A549 (cell line): ENCODE data around the gene KLHL1. TPM values are rescaled to one million over a fixed set of nuclear protein-coding genes. Genes with fewer than 3 reads are reported as not detected.

Source experiments
- ATAC-seq, 2 experiments: fragments of 200-7000 bp in 1 of 2; fragments of >200 bp in 1 of 2; cut with Nextera tagmentation in 1 of 2; cut with Tn5 transposase in 1 of 2; 3 replicates each; pipeline versions ENCODE4 v1.8.0 to v1.9.1; 2018 to 2020; ENCODE audit warnings: mild to moderate bottlenecking in 1 of 2, moderate library complexity in 1 of 2
- CTCF ChIA-PET: fragments of 300-600 bp; sonication (Branson Sonifier 250); formaldehyde crosslinking; extraction: SDS; loops from one replicate; lab custom pipeline; 2021; ENCODE audit warnings: antibody characterized with exemption, inconsistent platforms; lab: Yijun Ruan, JAX
- POLR2A ChIA-PET: fragments of 350-600 bp; formaldehyde crosslinking; extraction: SDS; loops from one replicate; lab custom pipeline; 2021; ENCODE audit warnings: antibody characterized with exemption, inconsistent platforms; lab: Yijun Ruan, JAX
- DNase-seq, 2 experiments: peaks; one replicate each; pipeline versions ENCODE4 v3.0.0 to v3.0.0-alpha.2; 2011 to 2016; ENCODE audit warnings: low read depth in 1 of 2, low spot score in 1 of 2
- FAIRE-seq: peaks from 2 replicates; lab custom pipeline; 2011; peaks lifted over from hg19 to GRCh38; lab: Jason Lieb, UNC
- H3K27ac ChIP-seq, 2 experiments: fragments of >200 bp; sonication (Bioruptor Twin); formaldehyde crosslinking; 3 replicates each; pipeline ENCODE4 v1.5.1; 2016 to 2017
- H3K4me1 ChIP-seq: fragments of >200 bp; sonication (Bioruptor Twin); formaldehyde crosslinking; 3 replicates; pipeline ENCODE4 v1.6.1; 2016
- H3K4me2 ChIP-seq: fragments of >200 bp; sonication (Bioruptor Twin); formaldehyde crosslinking; 3 replicates; pipeline ENCODE4 v1.6.1; 2016
- H3K4me3 ChIP-seq: fragments of >200 bp; sonication (Bioruptor Twin); formaldehyde crosslinking; 3 replicates; pipeline ENCODE4 v1.5.1; 2016
- H3K9me3 ChIP-seq: fragments of >200 bp; sonication (Bioruptor Twin); formaldehyde crosslinking; 3 replicates; pipeline ENCODE4 v1.6.1; 2016
- BCL3 ChIP-seq: fragments of >200 bp; sonication (Bioruptor Twin); formaldehyde crosslinking; IDR thresholded peaks from 3 replicates; pipeline ENCODE4 v1.6.1; 2016
- BHLHE40 ChIP-seq: IDR thresholded peaks from 2 replicates; pipeline ENCODE4 v1.6.1; 2012; ENCODE audit warnings: low read depth, low read length, inconsistent platforms
- CEBPB ChIP-seq, 2 experiments: fragments of >200 bp in 1 of 2; sonication (Bioruptor Twin) in 1 of 2; formaldehyde crosslinking in 1 of 2; IDR thresholded peaks; 2 replicates each; pipeline ENCODE4 v1.6.1; 2012 to 2016
- CHD4 ChIP-seq: fragments of 200-600 bp; sonication (generic); IDR thresholded peaks from 2 replicates; pipeline ENCODE4 v1.6.1; 2016; ENCODE audit warnings: antibody characterized with exemption, mild to moderate bottlenecking, borderline replicate concordance
- E2F6 ChIP-seq: IDR thresholded peaks from 2 replicates; pipeline ENCODE4 v1.6.1; 2012; ENCODE audit warnings: low read depth, borderline replicate concordance
- EHF ChIP-seq: fragments of 250-450 bp; sonication (Bioruptor Pico); IDR thresholded peaks from 2 replicates; pipeline ENCODE4 v1.5.0; 2020; ENCODE audit warnings: mild to moderate bottlenecking
- ELK1 ChIP-seq: fragments of 150-350 bp; IDR thresholded peaks from 2 replicates; pipeline ENCODE4 v1.6.1; 2014; ENCODE audit warnings: low read depth, mild to moderate bottlenecking, low read length
- EP300 ChIP-seq, 2 experiments: fragments of >200 bp; sonication (Bioruptor Twin); formaldehyde crosslinking; IDR thresholded peaks; 2 replicates in 1 of 2; 3 replicates in 1 of 2; pipeline ENCODE4 v1.6.1; 2016 to 2017
- FOSL2 ChIP-seq, 2 experiments: fragments of 450-650 bp in 1 of 2; fragments of >200 bp in 1 of 2; sonication (Bioruptor Twin) in 1 of 2; formaldehyde crosslinking; IDR thresholded peaks; 2 replicates each; pipeline versions ENCODE4 v1.5.0 to v1.6.1; 2016 to 2020; ENCODE audit warnings: mild to moderate bottlenecking in 1 of 2, moderate library complexity in 1 of 2
- FOXS1 ChIP-seq: fragments of 250-450 bp; sonication (Bioruptor Pico); IDR thresholded peaks from 2 replicates; pipeline ENCODE4 v1.5.0; 2020; ENCODE audit warnings: mild to moderate bottlenecking, moderate library complexity
- GATA3 ChIP-seq: IDR thresholded peaks from 2 replicates; pipeline ENCODE4 v1.6.1; 2012; ENCODE audit warnings: borderline replicate concordance
- HMGXB4 ChIP-seq: fragments of 250-450 bp; sonication (Bioruptor Pico); IDR thresholded peaks from 2 replicates; pipeline ENCODE4 v1.5.0; 2021; ENCODE audit warnings: mild to moderate bottlenecking, moderate library complexity, borderline replicate concordance
- HOXB13 ChIP-seq: fragments of 250-450 bp; sonication (Bioruptor Pico); IDR thresholded peaks from 2 replicates; pipeline ENCODE4 v1.5.0; 2020; ENCODE audit warnings: low read depth, mild to moderate bottlenecking, moderate library complexity
- JUN ChIP-seq, 2 experiments: fragments of >200 bp; sonication (Bioruptor Twin); formaldehyde crosslinking; IDR thresholded peaks; 2 replicates in 1 of 2; 3 replicates in 1 of 2; pipeline ENCODE4 v1.6.1; 2016 to 2017
- JUNB ChIP-seq: fragments of >200 bp; sonication (Bioruptor Twin); formaldehyde crosslinking; IDR thresholded peaks from 2 replicates; pipeline ENCODE4 v1.6.1; 2016
- KDM5A ChIP-seq: fragments of 200-600 bp; sonication (generic); IDR thresholded peaks from 2 replicates; pipeline ENCODE4 v1.6.1; 2016; ENCODE audit warnings: antibody characterized with exemption, mild to moderate bottlenecking
- MAFK ChIP-seq: fragments of 450-650 bp; IDR thresholded peaks from 2 replicates; pipeline ENCODE4 v1.6.1; 2014; ENCODE audit not compliant: partially characterized antibody
- MAZ ChIP-seq: fragments of 150-350 bp; IDR thresholded peaks from 2 replicates; pipeline ENCODE4 v1.6.1; 2014; ENCODE audit warnings: antibody characterized with exemption, low read depth, low read length, borderline replicate concordance
- NFE2L2 ChIP-seq: fragments of 150-350 bp; conservative IDR thresholded peaks from 2 replicates; pipeline ENCODE4 v1.6.1; 2014; ENCODE audit warnings: low read length
- NR3C1 ChIP-seq: fragments of >200 bp; sonication (Bioruptor Twin); formaldehyde crosslinking; IDR thresholded peaks from 3 replicates; pipeline ENCODE4 v1.6.1; 2017
- PHF8 ChIP-seq: fragments of 200-600 bp; sonication (generic); IDR thresholded peaks from 2 replicates; pipeline ENCODE4 v1.6.1; 2016; ENCODE audit warnings: low read depth, mild to moderate bottlenecking, antibody characterized with exemption, moderate library complexity, borderline replicate concordance
- POLR2A ChIP-seq: IDR thresholded peaks from 2 replicates; pipeline ENCODE4 v1.6.1; 2012; ENCODE audit warnings: mild to moderate bottlenecking, low read length
- POLR2AphosphoS2 ChIP-seq: conservative IDR thresholded peaks from 2 replicates; pipeline ENCODE4 v1.6.1; 2012; ENCODE audit warnings: low read length, improper control_type of control experiment, inconsistent platforms
- RARB ChIP-seq: fragments of 250-450 bp; sonication (Bioruptor Pico); IDR thresholded peaks from 2 replicates; pipeline ENCODE4 v1.8.0; 2021; ENCODE audit warnings: mild to moderate bottlenecking, moderate library complexity
- REST ChIP-seq: fragments of 200-600 bp; sonication (generic); IDR thresholded peaks from 2 replicates; pipeline ENCODE4 v1.6.1; 2016; ENCODE audit warnings: antibody characterized with exemption, mild to moderate bottlenecking, moderate library complexity
- RFX5 ChIP-seq: fragments of 450-650 bp; IDR thresholded peaks from 2 replicates; pipeline ENCODE4 v1.7.1; 2014; ENCODE audit warnings: antibody characterized with exemption, mild to moderate bottlenecking, moderate library complexity
- SMC3 ChIP-seq: fragments of >200 bp; sonication (Bioruptor Twin); formaldehyde crosslinking; IDR thresholded peaks from 3 replicates; pipeline ENCODE4 v1.6.1; 2018; ENCODE audit warnings: inconsistent platforms
- SREBF2 ChIP-seq: fragments of 450-650 bp; IDR thresholded peaks from 2 replicates; pipeline ENCODE4 v1.6.1; 2014; ENCODE audit warnings: mild to moderate bottlenecking, moderate library complexity
- ZC3H11A ChIP-seq: fragments of 450-650 bp; IDR thresholded peaks from 2 replicates; pipeline ENCODE4 v1.6.1; 2014; ENCODE audit warnings: antibody characterized with exemption, mild to moderate bottlenecking
- ZSCAN20 ChIP-seq: fragments of 250-450 bp; sonication (Bioruptor Pico); IDR thresholded peaks from 2 replicates; pipeline ENCODE4 v1.8.0; 2022; ENCODE audit warnings: mild to moderate bottlenecking, moderate library complexity
- WGBS: methylation state at CpG from one replicate; pipeline ENCODE4 v1.1.6; 2017; ENCODE audit errors: missing lambda C conversion rate; 5-methylcytosine and 5-hydroxymethylcytosine counted together
- polyA plus RNA-seq, 4 experiments: library from polyadenylated mRNA; depleted of rRNA in 3 of 4; stranded (reverse); fragments of >200 nt; fragmentation: RNase III in 1 of 4; extraction: RNeasy Plus Mini Kit Qiagen cat#74134 plus additional on column Dnase treatment in 1 of 4; gene quantifications; 2 replicates in 3 of 4; 3 replicates in 1 of 4; pipeline ENCODE4 v1.2.3, GENCODE V29; 2011 to 2017

KLHL1 gene
- polyA plus RNA-seq, 2 of the 4 experiments (the other 2 are of a cell fraction) = not detected

GRCh38 chr13:69820180-69820579 is 288.1 kb downstream of the KLHL1 start:
- no peak overlapping the region for H3K4me2 ChIP-seq
- DNase-seq (no peak), FAIRE-seq (no peak), ATAC-seq (no peak)
- no peak overlapping the region for H3K27ac ChIP-seq
- POLR2A ChIA-PET = no interaction called here
- no peaks in the 10 kb centered on the region for H3K9me3 ChIP-seq
- no peak overlapping the region for H3K4me3 ChIP-seq
- CTCF ChIA-PET = no interaction called here
- 48% methylated on average over 6 of the region's 6 CpGs for WGBS
- no peak for TF ChIP-seq RARB
- no peak for TF ChIP-seq PHF8
- no peak for TF ChIP-seq FOXS1 (CRISPR knock-in tag)
- TF ChIP-seq BCL3 = no peak
- TF ChIP-seq CHD4 = no peak
- TF ChIP-seq JUNB = no peak
- TF ChIP-seq SREBF2 = no peak
- TF ChIP-seq CEBPB (IDR thresholded peaks at IDR 0.05) = no peak
- no peak for TF ChIP-seq MAFK
- no peak for TF ChIP-seq REST
- TF ChIP-seq NR3C1 = no peak
- TF ChIP-seq BHLHE40 = no peak
- TF ChIP-seq EHF (CRISPR knock-in tag) = no peak
- no peak for TF ChIP-seq RFX5
- no peak for TF ChIP-seq FOSL2 (IDR thresholded peaks at IDR 0.05)
- TF ChIP-seq FOSL2 (CRISPR knock-in tag; IDR thresholded peaks at IDR 0.05) = no peak
- no peak for TF ChIP-seq POLR2A
- TF ChIP-seq NFE2L2 = no peak
- no peaks in the 10 kb centered on the region for H3K4me1 ChIP-seq

- Histone ChIP-seq H3K27ac (no peak overlapping the region), H3K4me3 (no peak overlapping the region), H3K9me3 (no peaks in the 10 kb centered on the region), H3K4me2 (no peak overlapping the region), H3K4me1 (no peaks in the 10 kb centered on the region)
- no peak for ATAC-seq
- TF ChIP-seq POLR2AphosphoS2 (no peak), POLR2A (no peak), JUN (IDR thresholded peaks at IDR 0.05) (no peak), EP300 (IDR thresholded peaks at IDR 0.05) (no peak), KDM5A (no peak), HMGXB4 (CRISPR knock-in tag) (no peak), GATA3 (no peak), HOXB13 (CRISPR knock-in tag) (no peak), E2F6 (no peak), SMC3 (no peak), ZSCAN20 (no peak), MAZ (no peak), ELK1 (no peak), ZC3H11A (no peak)
- ChIA-PET CTCF (no interaction called here), POLR2A (no interaction called here)
- FAIRE-seq = no peak
- no peak for DNase-seq
Observed at GRCh38 chr13:69817333-69817869, 290.9 kb downstream of the KLHL1 start.
